Measurements from ENCODE around the gene FBXO36. TPM values are rescaled to one million over a fixed set of nuclear protein-coding genes. Genes with fewer than 3 reads are reported as not detected.

FBXO36 gene
- total RNA-seq, 1 experiment from 2014 or later, result 3.0 TPM

- peaks cover 0 to 10% (median 4%) of the 10 kb centered on the region in 3 experiments; a peak in 4 of 7 replicates for H3K36me3 Mint-ChIP-seq (ENCODE audit: insufficient read depth in 1 of 3, low read depth in 3 of 3)
- Histone ChIP-seq H3K4ac (ENCODE audit: low read depth, low read length) (no peak overlapping the region), H2BK12ac (ENCODE audit: insufficient read length, low read depth, low read length) (no peak overlapping the region), H2AFZ (ENCODE audit: low read length) (no peak overlapping the region), H3K4me1 (ENCODE audit: insufficient read depth, low read length) (no peaks in the 10 kb centered on the region), H2BK20ac (ENCODE audit: low read depth, low read length, poor library complexity, severe bottlenecking) (no peak overlapping the region), H3K23me2 (ENCODE audit: insufficient read length, low read depth, low read length, poor library complexity, severe bottlenecking) (no peaks in the 10 kb centered on the region), H4K8ac (replicated peaks; ENCODE audit: insufficient read length, low read depth, low read length) (no peak overlapping the region), H3K27me3 (ENCODE audit: insufficient read depth, low read length) (no peaks in the 10 kb centered on the region), H3K56ac (ENCODE audit: insufficient read length, low read depth, low read length) (no peak overlapping the region), H3K14ac (ENCODE audit: insufficient read depth, low read length) (no peak overlapping the region), H2BK15ac (ENCODE audit: low read depth, low read length) (no peak overlapping the region), H3K23ac (ENCODE audit: insufficient read length, low read depth, low read length) (no peak overlapping the region), H3K18ac (ENCODE audit: insufficient read length, low read depth, low read length) (no peak overlapping the region), H3K79me2 (ENCODE audit: insufficient read depth, low read length) (no peaks in the 10 kb centered on the region), H3T11ph (ENCODE audit: low read length) (no peak overlapping the region), H3K4me2 (ENCODE audit: insufficient read depth, insufficient read length, low read length) (no peak overlapping the region), H2BK120ac (ENCODE audit: low read depth, low read length, poor library complexity, severe bottlenecking) (no peak overlapping the region), H3K9ac (ENCODE audit: extremely low read depth, insufficient read length, low read length) (no peak overlapping the region), H3K79me1 (ENCODE audit: insufficient read depth, low read depth, low read length, poor library complexity, severe bottlenecking) (no peaks in the 10 kb centered on the region), H4K91ac (ENCODE audit: insufficient read length, low read depth, low read length) (no peak overlapping the region), H3K9me3 (ENCODE audit: control insufficient read depth, low read depth, low read length) (no peaks in the 10 kb centered on the region), H2AK5ac (ENCODE audit: insufficient read length, low read length) (no peak overlapping the region), H2BK5ac (ENCODE audit: insufficient read length, low read length) (no peak overlapping the region), H3K27ac (ENCODE audit: insufficient read length, low read depth, low read length) (no peak overlapping the region), H4K20me1 (ENCODE audit: control insufficient read depth, insufficient read depth, insufficient read length) (no peaks in the 10 kb centered on the region), H4K5ac (ENCODE audit: insufficient read length, low read depth, low read length) (no peak overlapping the region)
- H3K9me3 Mint-ChIP-seq, result peaks cover 0 to 8% of the 10 kb centered on the region in 2 experiments; a peak in 2 of 5 replicates
- H3K4me1 Mint-ChIP-seq, result no peaks in the 10 kb centered on the region
- WGBS (ENCODE audit: extremely low coverage, insufficient read length, low lambda C conversion rate), result no CpG with 5 or more reads among the region's 3 CpGs
- H3K4me3 Mint-ChIP-seq, result no peak overlapping the region
- no peaks in the 10 kb centered on the region for H3K27me3 Mint-ChIP-seq (ENCODE audit: low read depth)
- no peak for TF ChIP-seq CTCF (conservative IDR thresholded peaks at IDR 0.05)
- no peak overlapping the region for H3K27ac Mint-ChIP-seq
- no peak for DNase-seq
Measured at GRCh38 chr2:230019742-230020141, 97.4 kb downstream of the FBXO36 start.

All from H9 (cell line).